ENCODE measurements around the gene OXCT1. TPM values are rescaled to one million over a fixed set of nuclear protein-coding genes. Genes with fewer than 3 reads are reported as not detected.

Gene OXCT1
- total RNA-seq, 4 donors from 2014 or later, result 19.5 to 335 (median 25.1) TPM

DNA sequence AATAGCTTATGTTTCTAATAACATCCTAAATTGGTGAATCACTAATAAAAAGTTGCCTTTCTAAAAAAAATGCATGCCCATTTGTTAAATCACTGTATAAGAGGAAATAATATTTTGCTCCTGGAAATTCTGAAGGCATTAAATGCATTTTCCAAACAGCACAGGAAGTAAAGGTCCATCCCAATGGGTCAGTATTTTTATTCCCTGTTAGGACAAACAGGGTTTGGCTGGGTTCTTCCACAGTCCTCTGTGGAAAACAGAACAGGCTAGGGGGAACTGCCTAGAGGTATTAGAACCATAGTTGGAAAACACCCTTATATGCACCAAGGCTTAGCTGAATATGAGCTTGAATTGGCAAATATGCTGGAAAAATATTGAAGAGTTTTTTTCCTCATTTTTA lies 85.2 kb downstream of the OXCT1 start:
- Histone ChIP-seq H3K4me3 (replicated peaks in 1 of 3) (no peak overlapping the region), H3K9me3 (no peaks in the 10 kb centered on the region), H3K27me3 (no peaks in the 10 kb centered on the region), H3K27ac (no peak overlapping the region), H3K36me3 (no peaks in the 10 kb centered on the region), H3K4me1 (peaks cover 6 to 11% of the 10 kb centered on the region in 2 donors)
- no peak for DNase-seq
- intact Hi-C loops (cut with DNase I), result no loop called here
- no peak for TF ChIP-seq CTCF (IDR thresholded peaks at IDR 0.05)
- no peak for TF ChIP-seq POLR2A (IDR thresholded peaks at IDR 0.05)

DNA sequence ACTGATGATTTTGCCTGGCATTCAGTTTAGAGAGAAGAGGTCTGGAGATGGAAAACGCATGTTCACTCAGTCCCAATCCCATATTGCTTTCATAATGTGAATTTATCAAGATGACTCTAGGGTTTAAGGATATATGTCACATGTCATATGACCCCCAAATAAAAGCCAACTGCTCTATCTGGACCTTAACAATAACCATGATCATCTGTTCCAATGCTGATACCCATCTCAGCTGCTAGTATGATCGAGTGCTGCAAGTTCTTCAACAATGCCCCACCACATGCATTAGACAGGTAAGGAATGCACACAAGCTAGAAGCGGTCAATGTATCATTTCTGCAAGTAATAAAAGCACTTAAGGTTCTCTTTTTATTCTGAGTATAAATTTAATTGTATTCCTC lies 91.8 kb downstream of the OXCT1 start:
- H3K36me3 ChIP-seq, result no peaks in the 10 kb centered on the region
- TF ChIP-seq CTCF (IDR thresholded peaks at IDR 0.05) (no peak), POLR2A (IDR thresholded peaks at IDR 0.05) (no peak)
- 95 to 98% methylated on average over 3 of the region's 3 CpGs for WGBS, 2 donors

DNA sequence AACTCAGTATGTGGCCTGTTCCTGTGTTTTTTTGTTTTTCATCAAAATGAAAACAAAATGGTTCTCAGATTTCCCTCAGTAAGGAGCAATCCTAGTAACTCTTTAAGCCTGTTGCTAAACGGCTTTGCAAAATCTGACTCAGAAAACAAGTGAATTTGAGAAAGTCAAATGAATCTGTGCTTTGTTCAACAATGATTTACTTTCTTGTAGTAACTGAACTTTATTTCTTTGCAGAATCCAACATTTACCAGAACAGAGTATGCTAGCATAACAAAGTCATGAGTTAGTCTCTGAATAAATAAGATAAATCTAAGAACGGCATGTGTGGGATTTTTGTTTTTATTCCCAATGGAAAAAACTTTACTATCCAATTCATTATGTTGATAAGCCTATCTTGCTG lies 93.8 kb downstream of the OXCT1 start:
- Histone ChIP-seq H3K4me3 (replicated peaks in 1 of 3) (no peak overlapping the region), H3K27ac (no peak overlapping the region), H3K36me3 (no peaks in the 10 kb centered on the region), H3K9me3 (no peaks in the 10 kb centered on the region), H3K27me3 (no peaks in the 10 kb centered on the region), H3K4me1 (peaks cover 0 to 6% of the 10 kb centered on the region in 2 donors)
- intact Hi-C loops (cut with DNase I), result no loop called here
- TF ChIP-seq CTCF (IDR thresholded peaks at IDR 0.05) (no peak), POLR2A (IDR thresholded peaks at IDR 0.05) (no peak)
- 66 to 85% methylated on average over 2 of the region's 2 CpGs for WGBS, 2 donors
- no peak for DNase-seq

More for the DNA sequence above, 91.8 kb downstream of the OXCT1 start:
- no peaks in the 10 kb centered on the region for H3K4me1 ChIP-seq
- H3K9me3 ChIP-seq, result no peaks in the 10 kb centered on the region
- H3K4me3 ChIP-seq (replicated peaks in 1 of 3), result no peak overlapping the region
- no peaks in the 10 kb centered on the region for H3K27me3 ChIP-seq
- intact Hi-C loops (cut with DNase I), result no loop called here
- H3K27ac ChIP-seq, result no peak overlapping the region
- no peak for DNase-seq

GRCh38 chr5:41773799-41774198 lies 96.4 kb downstream of the OXCT1 start:
- H3K4me1 ChIP-seq, result peaks cover 0 to 6% of the 10 kb centered on the region in 2 donors
- TF ChIP-seq POLR2A (IDR thresholded peaks at IDR 0.05) (no peak), CTCF (IDR thresholded peaks at IDR 0.05) (no peak)
- intact Hi-C loops (cut with DNase I), result no loop called here
- no peaks in the 10 kb centered on the region for H3K27me3 ChIP-seq
- H3K4me3 ChIP-seq (replicated peaks in 1 of 3), result no peak overlapping the region
- DNase-seq, result no peak
- 95 to 98% methylated on average over 1 of the region's 1 CpG for WGBS, 2 donors
- H3K9me3 ChIP-seq, result no peaks in the 10 kb centered on the region
- H3K36me3 ChIP-seq, result no peaks in the 10 kb centered on the region
- no peak overlapping the region for H3K27ac ChIP-seq

GRCh38 chr5:41772785-41773442 lies 97.3 kb downstream of the OXCT1 start:
- no peak for DNase-seq
- intact Hi-C loops (cut with DNase I), result no loop called here
- Histone ChIP-seq H3K9me3 (no peaks in the 10 kb centered on the region), H3K27ac (no peak overlapping the region), H3K4me1 (peaks cover 0 to 6% of the 10 kb centered on the region in 2 donors), H3K27me3 (no peaks in the 10 kb centered on the region), H3K4me3 (replicated peaks in 1 of 3) (no peak overlapping the region), H3K36me3 (no peaks in the 10 kb centered on the region)
- TF ChIP-seq CTCF (IDR thresholded peaks at IDR 0.05), result no peak
- no peak for TF ChIP-seq POLR2A (IDR thresholded peaks at IDR 0.05)
- WGBS, 2 donors, result 83 to 90% methylated on average over 4 of the region's 4 CpGs

Data from thyroid gland (tissue), 4 donors.